ENCODE data around the gene MACROD2. TPM values are rescaled to one million over a fixed set of nuclear protein-coding genes. Genes with fewer than 3 reads are reported as not detected.

MACROD2 gene
- total RNA-seq, 4 donors from 2014 or later, result 8.7 to 17.8 (median 10.8) TPM

DNA sequence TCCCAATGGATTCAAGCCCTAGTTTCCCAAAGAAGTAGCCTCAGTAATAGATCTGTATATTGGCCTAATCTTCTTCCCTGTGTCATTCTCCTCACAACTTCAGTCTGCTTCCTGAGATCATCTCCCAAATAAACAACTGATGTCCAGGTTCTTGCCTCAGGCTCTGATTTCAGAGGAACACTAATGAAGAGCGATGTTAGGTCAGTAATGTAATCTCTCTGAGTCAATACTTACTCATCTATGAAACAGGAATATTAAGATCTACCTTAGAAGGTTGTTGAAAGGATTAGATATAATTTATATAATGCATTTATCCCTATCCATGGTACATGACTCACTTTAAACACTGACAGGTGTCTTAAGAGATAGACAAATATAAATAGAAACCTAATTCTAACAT, 588.1 kb downstream of the MACROD2 start:
- Histone ChIP-seq H3K27me3 (no peaks in the 10 kb centered on the region), H3K9me3 (no peaks in the 10 kb centered on the region), H3K4me1 (peaks cover 0 to 5% of the 10 kb centered on the region in 2 donors), H3K36me3 (no peaks in the 10 kb centered on the region), H3K27ac (no peak overlapping the region), H3K4me3 (replicated peaks in 1 of 3) (no peak overlapping the region)
- TF ChIP-seq POLR2A (IDR thresholded peaks at IDR 0.05), result no peak
- 86 to 96% methylated on average over 1 of the region's 1 CpG for WGBS, 2 donors
- DNase-seq, result no peak
- intact Hi-C loops (cut with DNase I), result no loop called here

DNA sequence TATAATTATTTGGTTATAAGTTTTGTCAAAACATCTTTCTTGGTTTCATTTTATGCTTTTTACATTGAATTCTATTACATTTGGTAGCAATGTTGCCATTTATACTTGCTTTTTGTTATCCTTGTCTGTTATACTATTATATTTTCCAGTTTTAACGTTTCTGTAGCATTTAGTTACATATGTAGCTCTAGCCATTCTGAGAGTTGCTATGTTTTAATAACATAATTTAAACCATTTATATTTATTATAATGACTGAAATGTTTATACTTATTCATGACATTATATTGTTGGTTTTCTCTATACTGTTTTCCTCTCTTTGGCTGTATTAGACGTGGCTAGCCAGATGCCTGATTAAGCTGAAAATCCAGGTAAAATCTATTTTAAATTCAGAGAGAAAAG, 594.1 kb downstream of the MACROD2 start:
- 88 to 93% methylated on average over 2 of the region's 2 CpGs for WGBS, 2 donors
- Histone ChIP-seq H3K27me3 (no peaks in the 10 kb centered on the region), H3K4me3 (replicated peaks in 1 of 3) (no peak overlapping the region), H3K4me1 (no peaks in the 10 kb centered on the region), H3K36me3 (no peaks in the 10 kb centered on the region), H3K9me3 (no peaks in the 10 kb centered on the region), H3K27ac (no peak overlapping the region)
- DNase-seq, result no peak
- intact Hi-C loops (cut with DNase I), result no loop called here
- TF ChIP-seq POLR2A (IDR thresholded peaks at IDR 0.05), result no peak
- TF ChIP-seq, protein P1, sequence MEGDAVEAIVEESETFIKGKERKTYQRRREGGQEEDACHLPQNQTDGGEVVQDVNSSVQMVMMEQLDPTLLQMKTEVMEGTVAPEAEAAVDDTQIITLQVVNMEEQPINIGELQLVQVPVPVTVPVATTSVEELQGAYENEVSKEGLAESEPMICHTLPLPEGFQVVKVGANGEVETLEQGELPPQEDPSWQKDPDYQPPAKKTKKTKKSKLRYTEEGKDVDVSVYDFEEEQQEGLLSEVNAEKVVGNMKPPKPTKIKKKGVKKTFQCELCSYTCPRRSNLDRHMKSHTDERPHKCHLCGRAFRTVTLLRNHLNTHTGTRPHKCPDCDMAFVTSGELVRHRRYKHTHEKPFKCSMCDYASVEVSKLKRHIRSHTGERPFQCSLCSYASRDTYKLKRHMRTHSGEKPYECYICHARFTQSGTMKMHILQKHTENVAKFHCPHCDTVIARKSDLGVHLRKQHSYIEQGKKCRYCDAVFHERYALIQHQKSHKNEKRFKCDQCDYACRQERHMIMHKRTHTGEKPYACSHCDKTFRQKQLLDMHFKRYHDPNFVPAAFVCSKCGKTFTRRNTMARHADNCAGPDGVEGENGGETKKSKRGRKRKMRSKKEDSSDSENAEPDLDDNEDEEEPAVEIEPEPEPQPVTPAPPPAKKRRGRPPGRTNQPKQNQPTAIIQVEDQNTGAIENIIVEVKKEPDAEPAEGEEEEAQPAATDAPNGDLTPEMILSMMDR (IDR thresholded peaks at IDR 0.05), result no peak

DNA sequence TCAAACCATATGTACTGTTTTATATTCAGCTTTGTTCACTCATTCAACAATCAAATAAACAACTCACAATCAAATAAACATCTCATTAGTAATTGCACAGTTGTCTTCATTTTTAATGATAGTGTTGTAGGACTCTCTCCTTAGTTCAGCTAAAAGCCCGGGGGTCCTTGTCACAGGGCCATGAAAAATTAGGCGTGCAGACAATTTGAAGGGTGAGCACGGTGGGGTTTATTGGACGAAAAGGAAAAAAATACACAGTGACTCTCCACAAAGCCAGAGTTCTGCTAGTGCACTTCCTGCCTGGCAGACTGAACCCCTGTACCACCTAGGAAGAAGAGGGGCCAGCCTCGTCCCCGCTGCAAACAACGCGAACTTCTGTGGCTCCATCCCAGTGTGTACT, 599.7 kb downstream of the MACROD2 start:
- no peaks in the 10 kb centered on the region for H3K4me1 ChIP-seq
- no peaks in the 10 kb centered on the region for H3K36me3 ChIP-seq
- TF ChIP-seq, protein P1 (IDR thresholded peaks at IDR 0.05), result no peak
- TF ChIP-seq POLR2A (IDR thresholded peaks at IDR 0.05), result no peak
- 77 to 88% methylated on average over 8 of the region's 8 CpGs for WGBS, 2 donors
- no peaks in the 10 kb centered on the region for H3K27me3 ChIP-seq
- intact Hi-C loops (cut with DNase I), result no loop called here
- H3K27ac ChIP-seq, result no peak overlapping the region
- DNase-seq, result no peak
- H3K9me3 ChIP-seq, result no peaks in the 10 kb centered on the region
- H3K4me3 ChIP-seq (replicated peaks in 1 of 3), result no peak overlapping the region

DNA sequence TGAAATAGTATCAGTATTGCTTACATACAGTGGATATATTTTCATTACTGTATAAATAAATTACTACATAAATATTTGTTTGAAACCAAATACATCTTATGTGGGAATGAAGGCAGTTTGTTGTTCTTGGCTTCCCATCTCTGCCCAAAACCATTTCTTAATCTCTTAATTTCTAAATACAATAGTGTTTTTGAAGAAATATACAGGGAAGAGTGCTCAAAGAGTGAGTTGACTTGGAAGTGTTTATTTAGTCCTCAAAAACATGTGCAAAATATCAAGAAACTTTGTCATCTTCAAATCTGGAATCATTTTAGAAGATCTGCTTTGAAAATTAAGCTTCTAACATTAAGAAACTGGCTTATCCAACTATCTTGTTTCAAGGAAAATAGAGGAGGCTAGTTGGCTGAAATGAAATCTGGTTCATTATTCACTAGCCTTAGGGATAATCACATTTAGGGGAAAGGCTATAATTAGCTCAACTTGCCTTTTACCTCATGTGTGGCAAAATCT, 601.9 kb downstream of the MACROD2 start:
- no peak overlapping the region for H3K27ac ChIP-seq
- no peak for DNase-seq
- H3K27me3 ChIP-seq, result no peaks in the 10 kb centered on the region
- no peaks in the 10 kb centered on the region for H3K4me1 ChIP-seq
- no peaks in the 10 kb centered on the region for H3K9me3 ChIP-seq
- intact Hi-C loops (cut with DNase I), result no loop called here
- no peaks in the 10 kb centered on the region for H3K36me3 ChIP-seq
- no peak overlapping the region for H3K4me3 ChIP-seq (replicated peaks in 1 of 3)
- TF ChIP-seq, protein P1 (IDR thresholded peaks at IDR 0.05), result no peak
- TF ChIP-seq POLR2A (IDR thresholded peaks at IDR 0.05), result no peak

DNA sequence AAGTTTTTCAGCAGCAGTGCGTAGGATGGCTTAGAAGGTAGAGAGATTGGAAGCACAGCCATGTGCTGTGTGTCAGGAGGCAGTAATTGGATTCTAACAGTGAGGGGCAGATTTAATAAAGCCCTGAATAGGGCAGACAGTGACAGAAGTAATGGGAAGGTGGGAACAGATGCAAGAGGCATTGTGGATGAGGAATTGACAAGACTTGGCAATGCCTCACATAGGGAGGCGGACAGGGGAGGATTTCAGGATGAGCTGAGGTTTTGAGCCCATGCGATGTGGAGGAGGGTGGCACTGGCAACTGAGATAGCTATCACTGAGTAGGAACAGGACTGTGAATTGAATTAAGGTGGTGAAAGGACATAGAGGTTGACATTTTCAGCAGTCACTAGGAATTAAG, 604.3 kb downstream of the MACROD2 start:
- 78 to 80% methylated on average over 3 of the region's 3 CpGs for WGBS, 2 donors
- no peak overlapping the region for H3K4me3 ChIP-seq (replicated peaks in 1 of 3)
- no peaks in the 10 kb centered on the region for H3K36me3 ChIP-seq
- H3K4me1 ChIP-seq, result no peaks in the 10 kb centered on the region
- H3K9me3 ChIP-seq, result no peaks in the 10 kb centered on the region
- DNase-seq, result no peak
- intact Hi-C loops (cut with DNase I), result no loop called here
- TF ChIP-seq POLR2A (IDR thresholded peaks at IDR 0.05), result no peak
- TF ChIP-seq, protein P1 (IDR thresholded peaks at IDR 0.05), result no peak
- H3K27ac ChIP-seq, result no peak overlapping the region
- no peaks in the 10 kb centered on the region for H3K27me3 ChIP-seq

DNA sequence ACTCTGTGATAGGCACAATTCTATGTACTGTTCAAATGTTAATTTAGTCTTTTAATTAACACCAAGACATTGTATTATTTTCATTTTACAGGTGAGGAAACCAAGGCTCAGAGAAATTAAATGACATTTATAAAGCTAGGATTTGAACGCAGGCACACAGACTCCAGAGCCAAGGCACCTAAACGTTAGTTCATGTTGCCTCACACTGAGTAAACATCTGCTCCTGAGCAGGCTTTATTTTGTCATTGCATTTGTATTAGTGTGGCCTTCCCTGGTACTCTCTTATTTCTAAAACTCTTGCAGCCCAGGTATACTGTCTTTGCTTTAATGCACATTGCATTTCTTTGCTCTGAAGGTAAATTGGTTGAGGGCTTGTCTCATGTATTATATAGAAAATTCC, 605.2 kb downstream of the MACROD2 start:
- TF ChIP-seq, protein P1 (IDR thresholded peaks at IDR 0.05), result no peak
- TF ChIP-seq POLR2A (IDR thresholded peaks at IDR 0.05), result no peak
- intact Hi-C loops (cut with DNase I), result no loop called here
- H3K27ac ChIP-seq, result no peak overlapping the region
- no peak overlapping the region for H3K4me3 ChIP-seq (replicated peaks in 1 of 3)
- DNase-seq, result no peak
- no peaks in the 10 kb centered on the region for H3K4me1 ChIP-seq
- no peaks in the 10 kb centered on the region for H3K9me3 ChIP-seq
- no peaks in the 10 kb centered on the region for H3K27me3 ChIP-seq
- WGBS, 2 donors, result 78 to 83% methylated on average over 2 of the region's 2 CpGs
- no peaks in the 10 kb centered on the region for H3K36me3 ChIP-seq
